H1 (cell line): ENCODE results near the gene SPARCL1. TPM values are rescaled to one million over a fixed set of nuclear protein-coding genes. Genes with fewer than 3 reads are reported as not detected.

ENCODE experiments used
- CTCF ChIA-PET: fragments of 300-600 bp; sonication (Branson Sonifier 250); formaldehyde crosslinking; loops from one replicate; lab custom pipeline; 2021; ENCODE audit not compliant: partially characterized antibody; lab: Charles Lee
- POLR2A ChIA-PET: fragments of 300-600 bp; sonication (Branson Sonifier 250); formaldehyde crosslinking; loops from one replicate; lab custom pipeline; 2021; ENCODE audit warnings: inconsistent platforms; ENCODE audit not compliant: partially characterized antibody; lab: Charles Lee
- DNase-seq, 2 experiments: peaks; one replicate each; pipeline versions ENCODE4 v3.0.0 to v3.0.0-alpha.2; 2010 to 2022; ENCODE audit warnings: low spot score in 2 of 2, low read depth in 1 of 2, mixed read lengths in 1 of 2
- FAIRE-seq: peaks from 2 replicates; lab custom pipeline; 2011; peaks lifted over from hg19 to GRCh38; lab: Jason Lieb, UNC
- H2AFZ ChIP-seq: 2 replicates; pipeline ENCODE4 v1.8.1; 2012; ENCODE audit warnings: low read length, inconsistent platforms
- H2AK5ac ChIP-seq: 2 replicates; pipeline ENCODE4 v1.6.1; 2013; ENCODE audit warnings: low read depth, low read length
- H2BK120ac ChIP-seq: replicated peaks from 2 replicates; pipeline ENCODE3; 2013; ENCODE audit warnings: low read depth, low read length, inconsistent platforms
- H2BK12ac ChIP-seq: 2 replicates; pipeline ENCODE4 v1.6.1; 2013; ENCODE audit warnings: low read depth, low read length
- H2BK15ac ChIP-seq: 2 replicates; pipeline ENCODE4 v1.6.1; 2013; ENCODE audit warnings: low read length
- H2BK20ac ChIP-seq: 2 replicates; pipeline ENCODE4 v1.6.1; 2013; ENCODE audit warnings: low read length
- H2BK5ac ChIP-seq: 2 replicates; pipeline ENCODE4 v1.6.1; 2013; ENCODE audit warnings: low read depth, low read length
- H3K14ac ChIP-seq: 2 replicates; pipeline ENCODE4 v1.6.1; 2013; ENCODE audit warnings: inconsistent platforms; ENCODE audit not compliant: insufficient read length
- H3K18ac ChIP-seq: 2 replicates; pipeline ENCODE4 v1.6.1; 2013; ENCODE audit warnings: low read length; ENCODE audit errors: extremely low read depth
- H3K23ac ChIP-seq: 2 replicates; pipeline ENCODE4 v1.6.1; 2013; ENCODE audit warnings: inconsistent platforms; ENCODE audit not compliant: insufficient read length
- H3K23me2 ChIP-seq: 2 replicates; pipeline ENCODE4 v1.6.1; 2013; ENCODE audit warnings: low read depth, low read length
- H3K27ac ChIP-seq: 2 replicates; pipeline ENCODE4 v1.6.1; 2011; ENCODE audit warnings: low read depth, low read length, inconsistent platforms
- H3K27me3 ChIP-seq, 4 experiments: replicated peaks in 1 of 4; 1 replicate in 1 of 4; 2 replicates in 3 of 4; pipeline versions ENCODE4 v1.6.1 to v1.8.1; 2011 to 2013; ENCODE audit warnings: low read length in 3 of 4, mild to moderate bottlenecking in 3 of 4, inconsistent platforms in 2 of 4, mixed read lengths in 2 of 4, moderate library complexity in 1 of 4; ENCODE audit not compliant: control insufficient read depth in 3 of 4, insufficient read depth in 3 of 4; ENCODE audit errors: extremely low read depth in 1 of 4
- H3K36me3 ChIP-seq, 4 experiments: 2 replicates each; pipeline versions ENCODE4 v1.6.1 to v1.8.1; 2011 to 2013; ENCODE audit warnings: mild to moderate bottlenecking in 4 of 4, low read length in 3 of 4, moderate library complexity in 2 of 4, control low read depth in 1 of 4, inconsistent platforms in 1 of 4; ENCODE audit not compliant: insufficient read depth in 4 of 4, control insufficient read depth in 2 of 4
- H3K4ac ChIP-seq: replicated peaks from 2 replicates; pipeline ENCODE3; 2013; ENCODE audit warnings: low read length, low read depth, mixed read lengths, inconsistent platforms; ENCODE audit not compliant: insufficient read length
- H3K4me1 ChIP-seq, 4 experiments: replicated peaks in 1 of 4; 1 replicate in 1 of 4; 2 replicates in 3 of 4; pipeline versions ENCODE4 v1.6.1 to v1.8.1; 2011 to 2013; ENCODE audit warnings: low read length in 3 of 4, inconsistent platforms in 2 of 4, mixed read lengths in 1 of 4; ENCODE audit not compliant: insufficient read depth in 4 of 4, control insufficient read depth in 3 of 4
- H3K4me2 ChIP-seq, 2 experiments: 2 replicates each; pipeline versions ENCODE4 v1.6.1 to v1.8.1; 2011 to 2013; ENCODE audit warnings: low read depth in 2 of 2, low read length in 2 of 2, control low read depth in 1 of 2, inconsistent platforms in 1 of 2, mild to moderate bottlenecking in 1 of 2; ENCODE audit not compliant: insufficient read depth in 1 of 2
- H3K4me3 ChIP-seq, 4 experiments: fragments of 200-600, 300-600 bp in 1 of 4; sonication (generic), shearing (Covaris generic), sonication (Bioruptor Twin) in 1 of 4; 2 replicates each; pipeline versions ENCODE4 v1.5.1 to v1.8.1; 2011 to 2016; ENCODE audit warnings: low read length in 4 of 4, low read depth in 3 of 4, control low read depth in 2 of 4, inconsistent platforms in 2 of 4, mild to moderate bottlenecking in 2 of 4, mixed read lengths in 1 of 4, moderate library complexity in 1 of 4; ENCODE audit not compliant: insufficient read depth in 2 of 4; ENCODE audit errors: extremely low read depth in 1 of 4
- H3K56ac ChIP-seq: replicated peaks from 2 replicates; pipeline ENCODE3; 2013; ENCODE audit warnings: low read depth, mild to moderate bottlenecking, mixed read lengths, low read length, inconsistent platforms; ENCODE audit not compliant: insufficient read length
- H3K79me1 ChIP-seq: 2 replicates; pipeline ENCODE4 v1.6.1; 2013; ENCODE audit warnings: low read depth, low read length, control low read depth
- H3K79me2 ChIP-seq, 2 experiments: 2 replicates each; pipeline versions ENCODE4 v1.6.1 to v1.8.1; 2012 to 2013; ENCODE audit warnings: low read length in 2 of 2, mild to moderate bottlenecking in 2 of 2, inconsistent platforms in 1 of 2; ENCODE audit not compliant: insufficient read depth in 2 of 2, control insufficient read depth in 1 of 2
- H3K9ac ChIP-seq, 4 experiments: replicated peaks in 1 of 4; 1 replicate in 1 of 4; 2 replicates in 3 of 4; pipeline versions ENCODE4 v1.6.1 to v1.8.1; 2011 to 2013; ENCODE audit warnings: low read depth in 3 of 4, low read length in 3 of 4, control low read depth in 2 of 4, mild to moderate bottlenecking in 2 of 4, moderate library complexity in 2 of 4, inconsistent platforms in 1 of 4; ENCODE audit errors: extremely low read depth in 1 of 4
- H3K9me3 ChIP-seq, 2 experiments: 2 replicates each; pipeline versions ENCODE4 v1.6.1 to v1.8.1; 2012 to 2013; ENCODE audit warnings: mild to moderate bottlenecking in 2 of 2, moderate library complexity in 2 of 2, control low read depth in 1 of 2, inconsistent platforms in 1 of 2, low read depth in 1 of 2, low read length in 1 of 2, mixed read lengths in 1 of 2; ENCODE audit not compliant: insufficient read depth in 2 of 2
- H4K20me1 ChIP-seq, 2 experiments: replicated peaks in 1 of 2; 2 replicates each; pipeline versions ENCODE3 to v1.8.1; 2011 to 2013; ENCODE audit warnings: inconsistent platforms in 2 of 2, low read length in 2 of 2, mild to moderate bottlenecking in 1 of 2; ENCODE audit not compliant: insufficient read depth in 2 of 2, control insufficient read depth in 1 of 2
- H4K5ac ChIP-seq: 2 replicates; pipeline ENCODE4 v1.6.1; 2013; ENCODE audit warnings: low read length, low read depth, mixed read lengths, inconsistent platforms; ENCODE audit not compliant: insufficient read length
- H4K8ac ChIP-seq: 2 replicates; pipeline ENCODE4 v1.8.0; 2013; ENCODE audit warnings: mild to moderate bottlenecking, moderate library complexity, low read length, inconsistent platforms; ENCODE audit not compliant: insufficient read depth; ENCODE audit errors: extremely low read depth
- H4K91ac ChIP-seq: replicated peaks from 2 replicates; pipeline ENCODE3; 2013; ENCODE audit warnings: low read length, mixed read lengths, inconsistent platforms; ENCODE audit not compliant: insufficient read length
- CEBPB ChIP-seq: IDR thresholded peaks from 2 replicates; pipeline ENCODE4 v1.6.1; 2012; ENCODE audit warnings: low read depth, low read length
- GTF2F1 ChIP-seq: IDR thresholded peaks from 2 replicates; pipeline ENCODE4 v1.6.1; 2012; ENCODE audit warnings: low read depth, low read length, improper control_type of control experiment, borderline replicate concordance
- WGBS, 2 experiments: shearing (Covaris generic) in 1 of 2; methylation state at CpG; one replicate each; pipeline versions ENCODE4 v1.1.6 to v1.1.7; 2013 to 2015; ENCODE audit warnings: low lambda C conversion rate in 2 of 2, mixed read lengths in 2 of 2, inconsistent platforms in 1 of 2, low coverage in 1 of 2, missing lambda C conversion rate in 1 of 2; ENCODE audit not compliant: insufficient replicate concordance in 2 of 2, insufficient coverage in 1 of 2, insufficient read length in 1 of 2; ENCODE audit errors: extremely low coverage in 1 of 2, missing lambda C conversion rate in 1 of 2; 5-methylcytosine and 5-hydroxymethylcytosine counted together
- polyA plus RNA-seq, 7 experiments: library from polyadenylated mRNA; depleted of rRNA in 3 of 7; stranded (reverse) in 5 of 7; unstranded in 2 of 7; fragments of >200 nt in 5 of 7; fragments of 200-250 nt in 2 of 7; gene quantifications; 1 replicate in 5 of 7; 2 replicates in 1 of 7; 4 replicates in 1 of 7; pipeline versions ENCODE4 v1.2.1 to v1.2.3, GENCODE V29; 2011 to 2013; ENCODE audit warnings: missing spikeins in 2 of 7, mixed read lengths in 2 of 7
- total RNA-seq: library from RNA; stranded (reverse); fragmentation: NEBNext Ultra II Directional; extraction: Animal tissue kit (Norgen Biotek cat#: 25700); gene quantifications from 2 replicates; pipeline ENCODE4 v1.2.1, GENCODE V29; 2021

SPARCL1 gene
- total and polyA plus RNA-seq, 2 of the 8 experiments (the other 6 are each of a cell fraction or from before 2014, with no cell fraction given) = 0.48 to 0.51 TPM

DNA sequence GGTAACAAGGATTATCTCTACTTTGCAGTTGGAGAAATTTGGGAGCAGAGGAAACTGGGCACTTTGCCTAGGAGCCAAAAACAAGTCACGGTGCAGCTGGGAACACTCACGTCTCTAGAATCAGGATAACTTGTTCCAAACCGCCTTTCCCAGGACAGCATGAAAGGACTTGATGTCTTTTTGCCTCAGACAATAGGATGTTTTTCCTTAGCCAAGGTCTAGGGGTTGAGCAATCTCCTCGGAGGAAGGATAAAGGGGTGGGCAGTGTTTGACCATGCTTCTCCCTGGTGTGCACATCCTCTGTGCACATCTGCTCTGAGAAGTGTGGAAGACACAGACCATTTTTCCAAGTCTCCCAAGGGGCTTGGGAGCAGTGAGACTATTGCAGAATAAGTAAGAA, 1.7 kb upstream of the SPARCL1 start:
- no peak overlapping the region for H3K56ac ChIP-seq
- H3K4ac ChIP-seq = no peak overlapping the region
- H3K18ac ChIP-seq = no peak overlapping the region
- H4K5ac ChIP-seq = no peak overlapping the region
- no peak overlapping the region for H4K91ac ChIP-seq
- no peak overlapping the region for H2AFZ ChIP-seq
- no peaks in the 10 kb centered on the region for H3K79me1 ChIP-seq
- no peak overlapping the region for H2BK5ac ChIP-seq
- peaks cover 0 to 9% (median 1%) of the 10 kb centered on the region in 4 experiments; a peak in 2 of 7 replicates for H3K4me1 ChIP-seq
- no peak overlapping the region for H2BK20ac ChIP-seq
- H3K23ac ChIP-seq = no peak overlapping the region
- H4K20me1 ChIP-seq = no peaks in the 10 kb centered on the region
- H3K4me3 ChIP-seq = no peak overlapping the region
- no peak overlapping the region for H2BK120ac ChIP-seq
- no peak overlapping the region for H3K14ac ChIP-seq
- H2AK5ac ChIP-seq = no peak overlapping the region
- H2BK12ac ChIP-seq = no peak overlapping the region
- ChIA-PET CTCF (interaction anchor here (1.0 to 1.3 kb wide), 3 partner anchors 10 to 17 kb away, joined by 3 to 4 read pairs (median 3); no protein-coding TSS in a partner anchor), POLR2A (no interaction called here)
- DNase-seq (no peak), FAIRE-seq (no peak)
- H4K8ac ChIP-seq = no peak overlapping the region
- no peaks in the 10 kb centered on the region for H3K79me2 ChIP-seq
- WGBS, 2 experiments = 85% methylated on average over 4 of the region's 4 CpGs; no CpG with 5 or more reads in 1 of the 2 experiments
- no peak overlapping the region for H2BK15ac ChIP-seq
- H3K36me3 ChIP-seq = no peaks in the 10 kb centered on the region
- no peak for TF ChIP-seq GTF2F1
- peak; percentile 67 for TF ChIP-seq CEBPB
- no peak overlapping the region for H3K4me2 ChIP-seq
- no peaks in the 10 kb centered on the region for H3K27me3 ChIP-seq
- no peak overlapping the region for H3K27ac ChIP-seq
- no peaks in the 10 kb centered on the region for H3K23me2 ChIP-seq
- peaks cover 0 to 4% of the 10 kb centered on the region in 2 experiments; a peak in 1 of 4 replicates for H3K9me3 ChIP-seq
- H3K9ac ChIP-seq = no peak overlapping the region
